ENCODE results near the gene SERPINB6.

Gene SERPINB6

DNA sequence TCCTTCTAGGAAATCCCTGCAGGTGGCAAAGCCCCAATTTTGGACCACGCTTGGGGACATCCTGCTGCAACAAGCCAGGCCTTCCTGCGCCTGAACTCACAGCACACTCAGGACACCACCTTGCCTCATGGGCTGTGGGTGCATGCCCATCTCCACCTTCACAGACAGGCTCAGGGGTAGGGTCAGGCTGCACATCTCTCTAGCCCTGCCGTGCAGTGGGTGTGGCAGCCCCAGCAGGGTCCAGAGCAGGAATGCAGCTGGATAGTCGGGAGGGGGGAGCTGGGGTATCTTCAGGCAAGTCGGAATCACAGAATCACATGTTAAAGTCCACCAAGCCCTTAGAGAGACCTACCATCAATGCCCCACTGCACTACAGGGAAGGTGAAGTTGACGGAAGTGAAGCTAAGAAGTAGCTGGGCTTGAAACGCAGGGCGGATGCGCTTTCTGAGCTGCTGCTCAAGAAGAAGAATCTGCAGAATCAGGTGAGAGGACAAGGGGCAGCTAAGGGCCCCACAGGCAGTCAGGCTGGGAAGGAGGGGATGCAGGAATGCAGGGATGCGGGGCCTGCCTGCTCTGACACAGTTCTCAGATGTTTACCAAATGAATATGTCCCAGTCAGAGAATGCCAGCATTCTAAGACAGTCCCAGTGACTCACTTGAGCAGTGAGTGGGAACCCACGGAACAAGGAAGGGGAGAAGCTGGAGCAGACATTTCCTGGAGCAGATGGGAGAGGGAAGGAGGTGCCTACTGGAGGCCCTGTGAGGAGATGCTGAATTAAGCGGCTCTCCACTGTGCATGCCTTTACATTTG, 11.3 kb downstream of the SERPINB6 start:
- TF ChIP-seq FOXP2 (optimal IDR thresholded peaks at IDR 0.05; ENCODE audit: borderline replicate concordance, extremely low read depth, extremely low read length, insufficient read depth), result no peak
- TF ChIP-seq TAF1 (IDR thresholded peaks at IDR 0.05; ENCODE audit: borderline replicate concordance, insufficient read depth, low read length), result no peak
- TF ChIP-seq POLR2AphosphoS5 (IDR thresholded peaks at IDR 0.05; ENCODE audit: low read depth, low read length), result no peak
- no peak for TF ChIP-seq SIN3A (IDR thresholded peaks at IDR 0.05; ENCODE audit: borderline replicate concordance, insufficient read depth, low read length)
- TF ChIP-seq, protein P1, sequence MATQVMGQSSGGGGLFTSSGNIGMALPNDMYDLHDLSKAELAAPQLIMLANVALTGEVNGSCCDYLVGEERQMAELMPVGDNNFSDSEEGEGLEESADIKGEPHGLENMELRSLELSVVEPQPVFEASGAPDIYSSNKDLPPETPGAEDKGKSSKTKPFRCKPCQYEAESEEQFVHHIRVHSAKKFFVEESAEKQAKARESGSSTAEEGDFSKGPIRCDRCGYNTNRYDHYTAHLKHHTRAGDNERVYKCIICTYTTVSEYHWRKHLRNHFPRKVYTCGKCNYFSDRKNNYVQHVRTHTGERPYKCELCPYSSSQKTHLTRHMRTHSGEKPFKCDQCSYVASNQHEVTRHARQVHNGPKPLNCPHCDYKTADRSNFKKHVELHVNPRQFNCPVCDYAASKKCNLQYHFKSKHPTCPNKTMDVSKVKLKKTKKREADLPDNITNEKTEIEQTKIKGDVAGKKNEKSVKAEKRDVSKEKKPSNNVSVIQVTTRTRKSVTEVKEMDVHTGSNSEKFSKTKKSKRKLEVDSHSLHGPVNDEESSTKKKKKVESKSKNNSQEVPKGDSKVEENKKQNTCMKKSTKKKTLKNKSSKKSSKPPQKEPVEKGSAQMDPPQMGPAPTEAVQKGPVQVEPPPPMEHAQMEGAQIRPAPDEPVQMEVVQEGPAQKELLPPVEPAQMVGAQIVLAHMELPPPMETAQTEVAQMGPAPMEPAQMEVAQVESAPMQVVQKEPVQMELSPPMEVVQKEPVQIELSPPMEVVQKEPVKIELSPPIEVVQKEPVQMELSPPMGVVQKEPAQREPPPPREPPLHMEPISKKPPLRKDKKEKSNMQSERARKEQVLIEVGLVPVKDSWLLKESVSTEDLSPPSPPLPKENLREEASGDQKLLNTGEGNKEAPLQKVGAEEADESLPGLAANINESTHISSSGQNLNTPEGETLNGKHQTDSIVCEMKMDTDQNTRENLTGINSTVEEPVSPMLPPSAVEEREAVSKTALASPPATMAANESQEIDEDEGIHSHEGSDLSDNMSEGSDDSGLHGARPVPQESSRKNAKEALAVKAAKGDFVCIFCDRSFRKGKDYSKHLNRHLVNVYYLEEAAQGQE (IDR thresholded peaks at IDR 0.05; ENCODE audit: insufficient read depth in 1 of 2, low read depth in 2 of 2, low read length in 2 of 2), result no peak

DNA sequence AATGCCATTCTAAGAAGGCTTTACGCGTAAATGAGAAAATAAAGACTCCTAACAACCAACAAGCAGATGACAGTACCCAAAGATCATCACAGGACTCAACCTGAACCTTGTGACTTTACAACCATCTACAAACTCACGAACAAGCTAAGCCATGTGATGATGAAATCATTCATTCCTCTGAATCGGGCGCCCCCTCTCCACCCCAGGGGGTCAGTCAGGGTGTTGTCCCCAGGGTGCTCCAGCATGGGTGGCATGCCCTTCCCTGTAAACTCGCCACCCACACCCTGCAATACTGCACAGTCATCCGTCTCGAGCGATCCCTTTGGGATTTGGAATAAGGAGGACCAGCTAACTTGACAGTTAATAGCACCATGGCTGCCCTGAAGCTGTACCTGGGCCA, 12.6 kb downstream of the SERPINB6 start:
- TF ChIP-seq TAF1 (IDR thresholded peaks at IDR 0.05; ENCODE audit: borderline replicate concordance, insufficient read depth, low read length), result no peak
- TF ChIP-seq, protein P1 (IDR thresholded peaks at IDR 0.05; ENCODE audit: insufficient read depth in 1 of 2, low read depth in 2 of 2, low read length in 2 of 2), result no peak
- TF ChIP-seq FOXP2 (optimal IDR thresholded peaks at IDR 0.05; ENCODE audit: borderline replicate concordance, extremely low read depth, extremely low read length, insufficient read depth), result no peak
- no peak for TF ChIP-seq POLR2AphosphoS5 (IDR thresholded peaks at IDR 0.05; ENCODE audit: low read depth, low read length)
- TF ChIP-seq SIN3A (IDR thresholded peaks at IDR 0.05; ENCODE audit: borderline replicate concordance, insufficient read depth, low read length), result no peak

DNA sequence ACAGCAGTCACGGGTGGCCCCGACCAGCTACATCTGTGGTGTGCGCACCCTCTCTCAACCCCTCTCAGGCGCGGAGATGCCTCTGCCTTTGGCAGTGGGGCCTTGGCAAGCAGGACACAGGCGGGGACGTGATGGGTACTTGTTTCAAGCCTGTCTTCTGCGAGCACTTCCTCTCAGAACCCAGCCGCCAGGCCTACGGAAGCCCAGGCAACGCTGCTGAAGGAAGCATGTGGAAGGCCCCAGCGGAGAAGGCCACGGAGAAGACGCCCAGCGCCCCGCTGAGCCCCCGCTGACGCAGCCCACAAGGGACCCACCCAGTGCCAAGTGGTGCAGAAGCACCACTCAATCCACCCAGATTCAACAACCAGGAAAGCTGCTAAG, 13.0 kb downstream of the SERPINB6 start:
- TF ChIP-seq SIN3A (IDR thresholded peaks at IDR 0.05; ENCODE audit: borderline replicate concordance, insufficient read depth, low read length) (no peak), TAF1 (IDR thresholded peaks at IDR 0.05; ENCODE audit: borderline replicate concordance, insufficient read depth, low read length) (no peak), FOXP2 (optimal IDR thresholded peaks at IDR 0.05; ENCODE audit: borderline replicate concordance, extremely low read depth, extremely low read length, insufficient read depth) (no peak), POLR2AphosphoS5 (IDR thresholded peaks at IDR 0.05; ENCODE audit: low read depth, low read length) (no peak)
- TF ChIP-seq, protein P1 (IDR thresholded peaks at IDR 0.05; ENCODE audit: insufficient read depth in 1 of 2, low read depth in 2 of 2, low read length in 2 of 2), result no peak

DNA sequence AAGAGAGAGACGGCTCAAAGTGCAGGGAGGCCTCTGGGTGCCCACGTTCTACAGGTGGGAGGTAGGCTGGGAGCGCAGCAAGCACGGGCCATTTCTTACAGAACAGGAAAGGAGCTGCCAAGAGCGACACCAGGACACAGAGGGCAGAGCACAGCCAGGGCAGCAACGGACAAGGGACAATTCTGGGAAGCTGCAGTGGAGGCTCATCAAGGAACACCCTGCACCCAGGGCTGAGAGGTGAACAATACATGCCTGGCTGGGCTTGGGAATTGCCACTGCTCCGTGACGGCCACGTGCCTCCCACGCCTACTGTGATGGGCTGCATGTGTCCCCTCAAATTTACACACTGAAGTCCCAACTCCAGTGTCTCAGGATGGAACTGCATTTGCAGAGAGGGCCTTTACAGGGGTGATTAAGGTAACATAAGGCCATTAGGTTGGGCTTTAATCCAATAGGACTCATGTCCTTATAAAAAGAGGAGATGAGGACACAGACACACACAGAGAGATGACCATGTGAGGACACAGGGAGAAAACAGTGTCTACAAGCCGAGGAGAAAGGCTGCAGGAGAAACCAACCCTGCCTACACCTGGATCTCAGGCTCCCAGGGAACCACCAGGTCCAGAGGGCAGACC, 13.6 kb downstream of the SERPINB6 start:
- TF ChIP-seq POLR2AphosphoS5 (IDR thresholded peaks at IDR 0.05; ENCODE audit: low read depth, low read length) (no peak), TAF1 (IDR thresholded peaks at IDR 0.05; ENCODE audit: borderline replicate concordance, insufficient read depth, low read length) (no peak), FOXP2 (optimal IDR thresholded peaks at IDR 0.05; ENCODE audit: borderline replicate concordance, extremely low read depth, extremely low read length, insufficient read depth) (no peak), SIN3A (IDR thresholded peaks at IDR 0.05; ENCODE audit: borderline replicate concordance, insufficient read depth, low read length) (no peak)
- TF ChIP-seq, protein P1 (IDR thresholded peaks at IDR 0.05; ENCODE audit: insufficient read depth in 1 of 2, low read depth in 2 of 2, low read length in 2 of 2), result no peak
